ENCODE data around the gene ELMO1. TPM values are rescaled to one million over a fixed set of nuclear protein-coding genes. Genes with fewer than 3 reads are reported as not detected.

The ELMO1 gene
- polyA plus RNA-seq, 2 of the 4 experiments (the other 2 are of a cell fraction), result 2.3 to 6.1 TPM

GRCh38 chr7:37180828-37181549 lies 267.7 kb downstream of the ELMO1 start:
- DNase-seq (ENCODE audit: low read depth in 1 of 2, low spot score in 1 of 2) (no peak), FAIRE-seq (no peak), ATAC-seq (no peak)
- TF ChIP-seq CTCF (IDR thresholded peaks at IDR 0.05) (no peak), CEBPB (IDR thresholded peaks at IDR 0.05) (peak; percentile 22 to 25; a peak in 1 of 4 replicates)
- Histone ChIP-seq H3K4me1 (no peaks in the 10 kb centered on the region), H3K9me3 (no peaks in the 10 kb centered on the region), H3K4me3 (no peak overlapping the region), H3K4me2 (no peak overlapping the region), H3K27ac (no peak overlapping the region)
- ChIA-PET POLR2A (no interaction called here), CTCF (interaction anchor here (0.9 to 9.1 kb wide), 34 partner anchors 9 to 739 kb away, joined by 3 to 143 read pairs (median 8); no protein-coding TSS in a partner anchor)
- 59% methylated on average over 7 of the region's 7 CpGs for WGBS (ENCODE audit: missing lambda C conversion rate)

- CTCF ChIA-PET, result interaction anchor here (1.8 to 1.9 kb wide), 2 partner anchors 209 to 688 kb away, joined by 6 to 7 read pairs; no protein-coding TSS in a partner anchor
- no peaks in the 10 kb centered on the region for H3K9me3 ChIP-seq
These were observed 272.6 kb downstream of the ELMO1 start for GRCh38 chr7:37176079-37176478.

GRCh38 chr7:37174460-37174859 lies 274.2 kb downstream of the ELMO1 start:
- Histone ChIP-seq H3K27ac (no peak overlapping the region), H3K9me3 (no peaks in the 10 kb centered on the region), H3K4me2 (no peak overlapping the region), H3K4me3 (no peak overlapping the region), H3K4me1 (no peaks in the 10 kb centered on the region)
- ATAC-seq (no peak), DNase-seq (ENCODE audit: low read depth in 1 of 2, low spot score in 1 of 2) (no peak), FAIRE-seq (no peak)
- ChIA-PET POLR2A (no interaction called here), CTCF (interaction anchor here (0.6 to 2.9 kb wide), 4 partner anchors 156 to 1075 kb away, joined by 3 to 12 read pairs (median 3); no protein-coding TSS in a partner anchor)
- 77% methylated on average over 5 of the region's 5 CpGs for WGBS (ENCODE audit: missing lambda C conversion rate)
- no peak for TF ChIP-seq E2F6 (IDR thresholded peaks at IDR 0.05; ENCODE audit: borderline replicate concordance, low read depth)
- TF ChIP-seq MAFK (IDR thresholded peaks at IDR 0.05; ENCODE audit: partially characterized antibody), result no peak
- no peak for TF ChIP-seq FOSL2 (IDR thresholded peaks at IDR 0.05)
- TF ChIP-seq FOSL2 (CRISPR knock-in tag; IDR thresholded peaks at IDR 0.05), result no peak
- no peak for TF ChIP-seq CHD2 (IDR thresholded peaks at IDR 0.05; ENCODE audit: low read length, partially characterized antibody)

More at GRCh38 chr7:37176079-37176478, 272.6 kb downstream of the ELMO1 start:
- POLR2A ChIA-PET, result no interaction called here
- Histone ChIP-seq H3K27ac (no peak overlapping the region), H3K4me2 (no peak overlapping the region), H3K4me3 (no peak overlapping the region), H3K4me1 (no peaks in the 10 kb centered on the region)
- no peak for DNase-seq (ENCODE audit: low read depth in 1 of 2, low spot score in 1 of 2)
- WGBS (ENCODE audit: missing lambda C conversion rate), result 64% methylated on average over 3 of the region's 3 CpGs
- FAIRE-seq, result no peak
- no peak for ATAC-seq
- TF ChIP-seq MYC (IDR thresholded peaks at IDR 0.05; ENCODE audit: borderline replicate concordance, low read length), result no peak
- no peak for TF ChIP-seq BCL3 (IDR thresholded peaks at IDR 0.05)
- TF ChIP-seq BHLHE40 (IDR thresholded peaks at IDR 0.05; ENCODE audit: low read depth, low read length), result no peak
- TF ChIP-seq HOXA7 (CRISPR knock-in tag; IDR thresholded peaks at IDR 0.05), result no peak
- TF ChIP-seq NPAS2 (CRISPR knock-in tag; IDR thresholded peaks at IDR 0.05; ENCODE audit: borderline replicate concordance), result no peak

GRCh38 chr7:37173670-37174069 lies 275.0 kb downstream of the ELMO1 start:
- DNase-seq (ENCODE audit: low read depth in 1 of 2, low spot score in 1 of 2) (no peak), FAIRE-seq (no peak), ATAC-seq (no peak)
- no peak for TF ChIP-seq HOXB5 (CRISPR knock-in tag; IDR thresholded peaks at IDR 0.05)
- no peak for TF ChIP-seq NFE2L2 (conservative IDR thresholded peaks at IDR 0.05; ENCODE audit: low read length)
- no peaks in the 10 kb centered on the region for H3K4me1 ChIP-seq
- H3K4me3 ChIP-seq, result no peak overlapping the region
- no peak overlapping the region for H3K4me2 ChIP-seq
- no peaks in the 10 kb centered on the region for H3K9me3 ChIP-seq
- no peak overlapping the region for H3K27ac ChIP-seq
- WGBS (ENCODE audit: missing lambda C conversion rate), result 54% methylated on average over 2 of the region's 2 CpGs
- ChIA-PET POLR2A (no interaction called here), CTCF (interaction anchor here (1.2 to 2.9 kb wide), 3 partner anchors 9 to 206 kb away, joined by 3 to 24 read pairs (median 12); no protein-coding TSS in a partner anchor)

Data from A549 (cell line).